Stimulated activated CD8-positive, alpha-beta memory T cell treated with anti-CD3 and anti-CD28 coated beads, Interleukin-15, amount 100 ng/mL, for 24 hours (primary cell): Measurements from ENCODE around the gene CLOCK.

Source experiments
- DNase-seq: peaks from one replicate; pipeline ENCODE4 v3.0.0-alpha.2; 2020; ENCODE audit warnings: low read depth

Gene CLOCK

DNA sequence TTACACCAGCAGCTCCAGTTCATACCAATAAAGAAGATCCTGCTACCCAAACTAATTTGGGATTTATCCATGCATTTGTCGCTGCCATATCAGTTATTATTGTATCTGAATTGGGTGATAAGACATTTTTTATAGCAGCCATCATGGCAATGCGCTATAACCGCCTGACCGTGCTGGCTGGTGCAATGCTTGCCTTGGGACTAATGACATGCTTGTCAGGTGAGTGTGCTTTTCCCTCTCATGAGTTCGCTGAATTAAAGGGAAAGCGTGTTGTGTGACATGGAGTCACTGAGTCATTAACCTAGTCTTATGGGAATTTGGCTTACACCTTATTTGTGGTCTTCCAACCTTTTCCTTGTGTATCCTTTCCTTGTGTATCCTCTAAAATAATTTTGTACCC, 135.1 kb downstream of the CLOCK start:
- no peak for DNase-seq

DNA sequence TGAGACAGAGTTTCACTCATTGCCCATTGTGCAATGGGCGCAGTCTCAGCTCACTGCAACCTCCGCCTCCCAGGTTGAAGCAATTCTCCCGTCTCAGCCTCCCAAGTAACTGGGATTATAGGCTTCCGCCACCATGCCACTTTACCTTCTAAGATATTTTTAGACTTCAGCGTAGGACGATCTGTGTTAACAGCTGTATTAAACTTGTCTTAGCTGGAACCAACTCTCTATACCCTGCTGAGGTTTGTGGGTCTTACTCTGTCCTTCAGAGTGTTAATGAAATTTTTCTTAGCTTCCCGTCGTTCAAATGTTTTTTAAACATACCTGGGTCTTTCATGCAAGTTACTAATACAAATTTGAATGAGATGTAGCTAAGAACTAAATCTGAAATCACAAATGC, 136.3 kb downstream of the CLOCK start:
- no peak for DNase-seq

DNA sequence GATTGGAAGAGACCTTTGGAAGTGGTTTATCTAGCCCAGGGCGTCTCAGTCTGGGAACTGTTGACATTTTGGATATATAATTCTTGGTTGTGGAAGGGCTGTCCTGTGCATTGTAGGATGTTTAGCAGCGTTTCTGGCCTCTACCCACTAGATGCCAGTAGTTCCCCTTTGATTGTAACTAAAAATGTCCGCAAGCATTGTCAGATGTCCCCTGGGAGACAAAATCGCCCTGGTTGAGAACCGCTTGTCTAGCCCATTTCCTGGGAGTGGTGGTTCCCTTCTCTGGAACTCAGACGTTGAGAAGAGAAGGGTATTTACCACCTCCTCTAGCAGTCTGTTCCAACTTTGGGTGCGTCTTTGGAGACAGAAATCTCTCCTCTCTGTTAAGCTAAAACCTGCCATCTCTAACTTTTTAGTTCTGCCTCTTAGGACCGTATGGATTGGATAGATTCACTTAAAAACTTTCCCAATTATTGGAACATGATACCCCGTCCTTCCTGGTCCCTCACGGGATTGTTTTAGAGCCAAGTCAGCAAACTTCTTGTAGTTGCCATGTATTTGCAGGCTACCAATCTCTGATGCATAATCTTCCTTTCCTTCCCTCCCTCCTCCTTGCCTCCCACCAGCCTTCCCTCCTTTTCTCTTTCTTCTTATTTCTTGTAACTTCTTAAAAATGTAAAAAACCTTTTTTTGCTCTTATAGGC, 137.1 kb downstream of the CLOCK start:
- DNase-seq = no peak

DNA sequence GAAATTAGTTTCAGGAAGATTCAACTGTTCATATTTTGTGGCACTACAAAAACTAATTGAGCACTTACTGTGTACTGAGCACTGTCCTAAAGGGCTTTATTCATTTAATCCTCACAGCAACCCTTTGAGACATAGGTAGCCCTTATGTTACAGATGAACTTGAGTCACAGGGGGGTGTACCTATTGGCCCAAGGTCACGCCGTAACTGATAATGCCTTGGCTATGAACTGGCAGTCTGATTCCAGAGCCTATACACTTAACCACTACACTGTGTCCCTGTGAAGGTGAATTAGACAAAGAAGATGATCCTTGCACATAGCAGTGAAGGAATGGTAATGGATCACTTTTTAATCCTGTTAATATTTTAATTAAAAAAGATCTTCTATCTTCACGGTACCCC, 138.9 kb downstream of the CLOCK start:
- DNase-seq = no peak

DNA sequence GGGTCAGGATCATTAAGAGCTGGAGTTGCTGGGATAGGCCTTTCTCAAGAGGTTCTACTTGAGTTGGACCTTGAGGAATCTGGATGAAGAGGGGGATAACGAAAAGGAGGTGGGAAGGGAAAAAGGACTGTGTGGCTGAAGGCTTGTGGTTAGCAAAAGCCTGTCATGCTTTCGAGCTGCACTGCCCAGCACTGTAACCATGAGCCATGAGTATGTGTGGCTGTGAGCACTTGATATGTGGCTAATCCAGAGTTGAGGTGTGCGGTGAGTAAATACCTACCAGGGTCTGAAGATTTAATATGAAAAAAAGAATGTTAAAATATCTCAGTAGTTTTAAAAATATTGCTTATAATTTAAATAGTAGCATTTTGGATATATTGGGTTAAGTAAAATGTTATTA, 139.6 kb downstream of the CLOCK start:
- no peak for DNase-seq

DNA sequence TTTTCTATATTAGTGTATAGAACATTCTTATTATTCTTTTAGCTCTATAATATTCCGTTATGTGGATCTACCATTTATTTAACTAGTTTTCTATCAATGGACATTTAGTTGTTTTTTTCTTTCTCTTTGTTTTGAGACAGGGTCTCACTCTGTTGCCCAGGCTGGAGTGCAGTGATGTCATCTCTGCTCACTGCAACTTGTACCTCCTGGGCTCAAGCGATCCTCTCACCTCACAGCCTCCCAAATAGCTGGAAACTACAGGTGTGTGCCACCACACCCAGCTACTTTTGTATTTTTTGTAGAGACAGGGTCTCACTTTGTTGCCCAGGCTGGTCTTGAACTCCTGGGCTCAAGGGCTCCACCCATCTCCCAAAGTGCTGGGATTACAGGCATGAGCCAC, 140.2 kb downstream of the CLOCK start:
- no peak for DNase-seq

DNA sequence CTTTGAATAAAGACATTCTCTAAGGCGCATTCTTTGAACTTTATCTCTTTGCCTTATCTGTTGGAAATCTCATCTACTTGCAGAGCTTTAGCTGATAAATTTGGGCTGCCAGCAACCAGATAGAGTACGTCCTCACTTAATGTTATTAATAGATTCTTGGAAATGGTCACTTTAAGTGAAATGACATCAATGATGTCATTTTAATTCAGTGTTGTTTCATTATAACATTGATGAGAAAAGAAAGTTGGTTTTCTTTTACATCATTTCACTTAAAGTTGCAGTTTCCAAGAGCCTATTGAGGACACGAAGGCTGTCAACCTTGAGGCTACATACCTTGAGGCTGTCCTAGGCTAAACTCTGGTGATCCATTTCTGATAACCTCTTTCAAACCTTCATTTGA, 141.6 kb downstream of the CLOCK start:
- DNase-seq = no peak

DNA sequence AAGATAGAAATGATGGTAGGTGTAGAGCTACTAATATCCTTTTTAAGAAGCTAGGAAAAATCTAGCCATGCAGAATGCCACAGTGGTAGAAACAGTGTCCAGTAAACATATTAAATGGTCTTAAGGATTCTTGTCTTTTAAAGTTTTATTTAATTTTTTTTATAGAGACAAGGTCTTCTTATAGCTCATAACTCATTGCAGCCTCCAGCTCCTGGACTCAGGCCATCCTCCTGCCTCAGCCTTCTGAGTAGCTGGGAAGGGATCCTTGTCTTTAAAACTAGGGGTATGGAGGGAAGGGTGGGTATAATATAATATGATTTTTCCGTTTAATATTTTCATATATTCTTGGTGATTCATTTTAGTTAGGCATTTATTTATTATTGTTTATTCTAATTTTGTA, 147.1 kb downstream of the CLOCK start:
- DNase-seq = no peak

DNA sequence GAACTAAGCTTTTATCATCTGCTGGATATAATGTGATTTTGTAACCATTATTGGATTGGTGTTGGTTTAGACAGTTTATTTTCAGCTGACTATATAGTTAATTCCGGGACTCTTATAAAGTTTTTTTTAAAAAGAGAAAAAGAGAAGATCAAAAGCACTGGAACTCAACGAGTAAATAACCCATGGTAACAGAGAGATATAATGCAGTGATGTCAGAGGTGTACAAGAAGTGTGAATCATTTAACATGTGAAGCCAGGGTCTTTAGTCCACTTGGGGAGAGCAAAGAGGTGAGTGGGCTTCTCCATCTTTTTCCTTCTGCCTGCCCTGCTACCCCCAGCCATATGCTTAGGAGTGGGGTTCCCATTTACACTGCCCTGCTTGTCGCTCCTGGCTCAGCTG, 147.7 kb downstream of the CLOCK start:
- DNase-seq = no peak

DNA sequence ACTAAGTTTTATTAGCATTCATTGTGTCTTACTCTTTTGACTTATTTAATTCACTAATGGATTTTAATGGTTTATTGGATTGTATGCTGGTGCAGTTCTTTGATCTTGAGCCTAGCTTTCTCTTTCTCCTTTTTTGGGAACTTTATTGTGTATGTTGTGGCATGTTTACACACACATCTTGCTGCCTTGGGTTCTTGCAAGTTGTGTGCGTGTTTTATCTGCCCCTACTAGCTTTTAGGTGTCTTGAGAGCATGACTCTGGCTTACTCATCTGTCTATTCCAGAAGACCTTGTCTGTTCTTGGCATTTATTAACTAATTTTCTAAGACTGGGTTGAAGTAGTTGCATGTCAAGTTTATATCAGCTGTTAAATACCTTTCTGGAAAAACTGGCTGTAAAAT, 148.2 kb downstream of the CLOCK start:
- DNase-seq = no peak

DNA sequence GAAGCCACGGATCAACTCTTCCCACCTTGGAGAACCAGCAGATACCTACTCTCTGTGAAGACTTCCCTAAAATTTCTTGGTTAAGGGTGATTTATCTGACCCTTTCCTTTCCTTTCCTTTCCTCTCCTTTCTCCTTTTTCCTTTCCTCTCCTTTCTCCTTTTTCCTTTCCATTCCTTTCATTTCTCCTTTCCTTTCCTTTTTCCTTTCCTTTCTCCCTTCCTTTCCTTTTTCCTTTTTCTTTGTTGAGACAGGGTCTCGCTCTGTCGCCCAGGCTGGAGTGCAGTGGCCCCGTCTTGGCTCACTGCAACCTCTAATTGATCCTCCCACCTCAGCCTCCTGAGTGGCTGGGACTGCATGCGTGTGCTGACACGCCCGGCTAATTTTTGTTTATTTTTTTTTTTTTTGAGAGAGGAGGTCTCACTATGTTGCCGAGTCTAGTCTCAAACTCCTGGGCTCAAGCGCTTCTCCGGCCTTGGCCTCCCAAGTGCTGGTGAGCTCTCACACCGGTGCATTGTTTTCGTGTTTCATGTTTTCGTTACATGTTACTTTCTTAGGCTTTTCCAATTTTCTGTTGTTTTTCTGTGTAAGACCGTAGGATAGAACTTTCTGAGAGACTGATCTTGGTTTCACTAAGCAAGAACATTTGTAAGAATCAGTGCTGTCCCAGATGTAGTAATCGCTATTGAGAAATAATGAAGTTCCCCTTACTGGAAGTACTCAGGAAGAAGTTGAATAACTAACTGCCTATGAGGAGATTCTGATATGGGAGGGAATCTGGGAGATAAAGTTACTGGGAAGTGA, 149.0 kb downstream of the CLOCK start:
- no peak for DNase-seq

DNA sequence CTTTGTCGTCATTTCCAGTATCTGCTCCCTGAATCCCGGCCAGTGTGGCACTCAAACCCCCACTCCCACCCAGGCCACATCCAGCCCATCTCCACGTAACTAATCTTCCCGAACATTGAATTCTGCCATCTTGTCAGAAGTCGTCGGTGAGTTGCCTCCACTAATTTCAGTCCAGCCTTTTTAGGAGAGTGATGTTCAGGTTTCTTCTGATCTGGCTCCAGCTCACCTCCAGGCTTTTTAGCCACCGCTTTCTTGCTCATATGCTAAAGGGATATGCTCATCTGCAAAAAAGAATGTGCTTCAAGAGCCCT, 149.6 kb downstream of the CLOCK start:
- no peak for DNase-seq

DNA sequence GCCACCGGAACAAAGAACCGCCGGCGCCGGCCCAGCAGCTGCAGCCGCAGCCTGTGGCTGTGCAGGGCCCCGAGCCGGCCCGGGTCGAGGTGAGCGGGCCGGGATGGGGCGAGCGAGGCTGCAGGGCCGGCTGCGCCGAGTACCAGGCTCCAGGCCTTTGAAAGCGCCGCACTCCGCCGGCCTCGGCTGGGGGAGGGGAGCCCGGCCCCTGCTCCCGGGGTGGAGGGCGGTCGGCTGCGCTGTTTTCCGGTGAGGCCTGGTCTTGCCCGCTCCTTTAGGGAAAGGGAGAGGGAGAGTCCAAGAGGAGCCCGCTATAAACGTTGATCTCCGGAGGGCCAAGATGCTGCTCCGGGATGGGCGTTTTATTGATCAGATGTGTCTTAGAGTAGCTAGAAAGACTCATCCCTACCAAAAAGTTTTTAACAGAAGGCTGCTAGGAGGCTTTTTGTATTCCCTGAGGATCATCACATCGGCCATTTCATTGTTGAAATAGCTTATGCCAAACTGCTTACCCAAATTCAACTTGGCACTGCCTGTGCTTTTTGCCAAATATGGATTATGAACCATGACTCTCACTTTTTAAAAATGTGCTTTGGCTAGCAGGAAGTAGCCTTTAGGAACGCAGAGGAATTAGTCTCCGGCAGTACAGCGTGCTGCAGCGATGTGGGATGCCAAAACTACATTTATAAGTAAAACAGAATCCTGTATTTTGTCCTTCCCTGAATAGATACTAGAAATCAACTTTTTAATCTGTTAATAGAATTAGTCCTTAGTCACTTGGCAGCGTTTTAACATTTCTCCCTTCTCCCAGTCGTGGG, 150.2 kb downstream of the CLOCK start:
- DNase-seq = no peak

DNA sequence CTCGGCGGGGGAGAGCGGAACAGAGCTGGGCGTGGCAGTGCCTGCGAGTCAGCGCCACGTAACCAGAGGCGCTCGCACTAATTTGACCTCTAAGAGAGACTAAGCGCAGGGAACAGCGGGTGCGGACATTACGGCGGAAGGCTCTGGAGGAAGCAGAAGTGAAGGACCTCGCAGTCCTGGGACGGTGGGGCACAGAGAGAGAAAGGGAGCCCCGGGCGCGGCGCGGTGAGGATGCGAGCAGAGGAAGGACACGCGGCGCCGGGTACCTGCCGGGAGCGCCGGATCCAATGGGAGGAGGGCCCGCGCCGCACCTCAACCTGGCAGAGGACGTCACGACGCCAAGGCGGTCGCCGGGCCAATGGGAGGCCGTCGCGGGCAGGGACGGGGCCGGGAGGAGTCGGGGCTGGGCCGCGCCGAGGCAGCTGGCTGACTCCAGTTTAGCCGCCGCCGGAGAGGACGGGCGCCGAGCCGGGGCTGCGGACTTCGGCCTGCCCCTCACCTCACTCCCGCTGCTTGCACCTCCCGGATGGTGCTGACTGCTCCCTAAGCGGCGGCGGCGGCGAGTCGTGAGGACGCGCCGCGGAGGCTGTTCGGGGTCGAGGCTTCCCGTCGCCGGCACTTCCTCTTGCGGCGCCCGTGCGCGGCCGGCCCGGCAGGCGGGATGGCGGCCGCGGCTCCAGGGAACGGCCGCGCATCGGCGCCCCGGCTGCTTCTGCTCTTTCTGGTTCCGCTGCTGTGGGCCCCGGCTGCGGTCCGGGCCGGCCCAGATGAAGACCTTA, 151.0 kb downstream of the CLOCK start, which contains the start of gene TMEM165:
Gene TMEM165, plus strand, starts transcription at position 429 of the 779 bp plus-strand sequence. Its CDS starts 233 bp downstream, at position 662.
- peak; percentile 77 for DNase-seq

DNA sequence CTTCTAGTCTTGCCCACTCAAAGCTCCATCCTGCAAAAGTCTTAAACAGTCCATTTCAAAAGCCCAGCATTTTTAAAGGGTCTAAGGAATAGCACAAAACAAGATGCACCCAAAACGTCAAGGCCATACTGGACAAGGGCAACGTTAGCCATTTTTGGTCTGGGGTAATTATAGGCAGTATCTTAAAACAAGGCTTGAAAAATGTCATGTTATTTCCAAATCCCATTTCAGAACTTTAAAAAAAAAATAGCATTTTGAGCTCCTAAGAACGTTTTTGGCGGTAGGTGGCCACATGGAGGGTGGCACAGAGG, 151.5 kb downstream of the CLOCK start:
- no peak for DNase-seq

DNA sequence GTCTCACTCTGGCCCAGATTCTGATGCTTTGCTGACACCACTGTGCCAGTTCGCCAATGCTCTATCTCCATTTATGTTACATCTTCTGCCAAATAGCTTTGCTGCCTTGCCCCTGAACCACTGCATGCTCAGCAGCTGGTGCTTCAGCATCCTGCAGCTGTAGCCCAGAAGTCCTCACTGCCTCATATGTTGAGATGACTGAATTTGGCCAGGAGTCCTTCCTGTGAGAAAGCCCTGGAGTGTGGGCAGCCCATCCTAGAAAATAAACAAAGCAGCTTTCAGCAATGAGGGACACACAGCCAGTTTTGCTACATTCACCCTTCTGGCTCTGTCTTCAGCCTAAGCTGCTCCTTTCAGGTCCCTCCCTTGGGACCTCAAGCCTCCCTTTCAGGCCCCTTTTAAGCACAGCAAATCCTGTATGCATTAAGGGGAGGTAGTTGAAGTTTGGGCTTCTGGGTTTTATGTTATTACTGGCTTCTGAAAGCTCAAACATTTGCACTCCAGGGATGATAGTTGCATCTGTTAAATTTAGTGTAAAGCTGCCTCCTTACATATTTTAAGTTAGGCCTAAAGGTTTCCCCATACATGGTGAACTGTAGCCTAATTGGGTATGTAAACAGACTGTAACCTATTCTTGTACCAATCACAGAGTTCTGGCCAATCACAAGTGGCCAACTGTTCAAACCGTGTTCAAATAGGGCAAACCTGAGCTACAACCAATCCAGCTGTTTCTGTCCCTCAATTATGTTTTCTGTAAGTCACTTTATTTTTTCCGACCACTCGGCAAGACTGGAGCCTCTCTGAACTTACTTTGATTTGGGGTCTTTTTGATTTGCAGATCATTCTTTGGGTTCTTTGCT, 153.0 kb downstream of the CLOCK start:
- DNase-seq = no peak

DNA sequence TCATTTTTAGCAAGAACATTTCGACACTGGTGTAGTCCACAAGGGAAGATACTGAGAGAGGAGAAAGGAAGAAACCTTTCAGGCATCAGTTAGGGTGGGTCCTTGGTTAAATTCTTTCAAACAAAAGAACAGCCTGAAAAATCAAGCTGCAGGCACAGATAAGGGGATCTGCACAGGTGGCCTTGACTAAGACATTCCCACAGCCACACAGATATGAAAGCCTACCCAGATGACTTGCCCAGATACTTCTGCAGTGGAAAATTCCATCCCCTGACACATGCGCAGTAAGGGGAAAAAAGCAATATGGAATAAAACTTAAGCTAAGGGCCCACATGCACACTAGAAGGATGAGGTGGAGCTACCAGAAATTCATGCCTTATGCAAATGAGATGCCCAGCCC, 159.9 kb downstream of the CLOCK start:
- no peak for DNase-seq

DNA sequence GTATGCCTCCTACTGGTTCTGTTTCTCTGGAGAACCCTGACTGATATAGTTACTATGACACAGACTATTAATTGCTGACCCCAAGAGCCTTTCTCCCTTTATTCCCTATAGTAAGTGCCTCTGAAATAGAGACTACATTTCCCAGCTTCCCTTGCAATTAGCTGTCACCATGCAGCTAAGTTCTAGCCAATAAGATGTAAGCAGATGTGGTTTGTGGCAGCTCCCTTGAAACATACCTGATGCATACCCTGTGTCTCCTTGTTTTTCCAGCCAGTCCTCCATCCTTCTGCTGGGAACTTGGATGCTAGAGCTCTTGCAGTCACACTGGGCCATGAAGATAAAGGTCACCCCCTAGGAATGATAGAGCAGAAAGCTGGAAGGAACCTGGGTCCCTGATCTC, 160.6 kb downstream of the CLOCK start:
- no peak for DNase-seq

DNA sequence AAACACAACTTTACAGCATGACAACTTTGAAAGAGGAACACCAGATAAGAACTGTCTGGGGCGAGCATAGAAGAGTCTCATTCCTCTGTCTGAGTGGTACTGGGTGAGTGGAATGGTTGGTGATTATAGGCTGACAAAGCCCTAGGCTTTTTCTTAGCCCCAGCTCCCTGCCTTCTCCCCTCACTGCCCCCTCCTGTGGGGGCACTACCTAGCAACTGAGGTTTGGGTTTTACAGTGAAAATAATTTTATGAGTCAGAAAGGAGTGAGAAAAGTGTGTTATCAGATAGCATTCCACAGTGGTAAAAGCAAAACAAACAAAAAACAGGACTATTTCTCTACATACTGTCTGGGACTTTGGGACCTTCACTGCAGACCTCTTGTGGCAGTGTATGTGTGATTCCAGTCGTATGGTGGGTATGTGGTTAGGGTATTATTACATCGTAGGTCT, 161.5 kb downstream of the CLOCK start:
- no peak for DNase-seq

DNA sequence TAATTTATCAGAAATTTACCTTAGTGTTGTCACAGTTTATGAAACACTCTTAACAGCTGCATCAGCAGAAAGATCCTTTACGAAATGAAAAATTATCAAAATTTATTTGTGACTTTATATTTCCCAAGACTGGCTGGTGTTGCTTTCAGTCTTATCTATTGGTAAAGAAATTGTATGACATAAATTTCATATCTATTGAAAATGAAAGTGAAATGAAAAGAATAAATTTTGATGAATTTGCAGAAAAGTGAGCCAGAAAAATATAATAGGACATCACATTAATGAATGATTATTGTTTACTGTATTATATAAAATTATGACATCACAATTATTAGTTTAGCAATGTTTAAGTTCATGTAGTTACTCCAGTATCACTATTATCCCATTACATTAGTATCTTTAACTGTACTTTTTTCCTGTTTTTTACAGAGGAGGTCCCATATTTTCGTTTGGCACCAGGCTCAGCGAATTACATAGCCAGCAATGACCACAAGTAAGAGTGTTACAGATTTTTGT, 164.2 kb downstream of the CLOCK start:
- no peak for DNase-seq

DNA sequence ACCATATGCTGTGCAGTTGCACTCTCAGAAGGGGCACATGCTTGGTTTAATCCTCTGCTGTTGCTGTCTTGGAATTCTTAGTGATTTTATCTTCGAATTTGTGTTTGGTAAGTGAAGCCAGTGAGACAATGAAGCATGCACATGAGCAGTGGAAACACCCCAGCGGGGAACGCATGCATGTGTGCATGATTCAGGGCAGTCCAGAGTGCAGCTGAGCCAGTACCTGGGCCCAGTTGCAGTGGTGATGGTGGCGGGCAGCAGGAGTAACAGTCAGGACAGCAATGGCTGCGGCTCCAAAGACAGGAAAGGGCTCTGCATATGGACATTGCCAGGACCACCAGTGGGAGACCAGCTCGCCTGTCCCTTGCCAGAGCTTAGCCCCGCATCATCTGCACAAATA, 165.2 kb downstream of the CLOCK start:
- DNase-seq = no peak
